Psoas muscle (tissue), 8 donors: Measurements from ENCODE around the gene PLS1. TPM values are rescaled to one million over a fixed set of nuclear protein-coding genes. Genes with fewer than 3 reads are reported as not detected.

Experiments
- ATAC-seq, 4 donors: fragments of 200-7000 bp; cut with Tn5 transposase; one replicate each; pipeline ENCODE4 v1.9.1; 2020; ENCODE audit warnings: moderate library complexity in 3 of 4, mild to moderate bottlenecking in 2 of 4
- DNase-seq, 2 donors: peaks; one replicate each; pipeline ENCODE4 v3.0.0-alpha.2; 2020
- H3K27ac ChIP-seq: fragments of 200-600 bp; one replicate; pipeline ENCODE4 v1.8.0; 2022
- H3K27me3 ChIP-seq, 3 donors: fragments of 200-600 bp in 1 of 3; one replicate each; pipeline versions ENCODE4 v1.6.1 to v1.8.0; 2013 to 2022; ENCODE audit warnings: low read length in 2 of 3, mild to moderate bottlenecking in 2 of 3, moderate library complexity in 1 of 3; ENCODE audit not compliant: insufficient read depth in 3 of 3
- H3K36me3 ChIP-seq, 2 donors: fragments of 200-600 bp in 1 of 2; one replicate each; pipeline versions ENCODE4 v1.6.1 to v1.8.0; 2013 to 2022; ENCODE audit warnings: low read depth in 1 of 2, mild to moderate bottlenecking in 1 of 2, moderate library complexity in 1 of 2; ENCODE audit not compliant: insufficient read depth in 1 of 2
- H3K4me1 ChIP-seq: fragments of 200-600 bp; one replicate; pipeline ENCODE4 v1.8.0; 2022
- H3K4me3 ChIP-seq: fragments of 200-600 bp; one replicate; pipeline ENCODE4 v1.8.0; 2022; ENCODE audit warnings: mild to moderate bottlenecking
- H3K9me3 ChIP-seq: fragments of 200-600 bp; one replicate; pipeline ENCODE4 v1.8.0; 2022
- WGBS, 3 donors: extraction: QIAGEN DNeasy Blood & Tissue Kit; methylation state at CpG; one replicate each; pipeline versions ENCODE4 v1.1.6 to v1.1.7; 2013; 5-methylcytosine and 5-hydroxymethylcytosine counted together
- intact Hi-C, 2 donors: fragments of 100-400 bp; cut with DNase I; formaldehyde crosslinking; loops; one replicate each; pipeline versions ENCODE4 v1.11.0 to v1.14.2; 2022
- polyA plus RNA-seq, 3 donors: library from polyadenylated mRNA; stranded (reverse); fragments of 200-250 nt; gene quantifications; one replicate each; pipeline ENCODE4 v1.2.3, GENCODE V29; 2013
- total RNA-seq, 4 donors: library from RNA; stranded (reverse); fragmentation: NEBNext Ultra II Directional in 2 of 4; extraction: Animal tissue kit (Norgen Biotek cat#: 25700) in 2 of 4; gene quantifications; one replicate each; pipeline versions ENCODE4 v1.2.1 to v1.2.4, GENCODE V29; 2021 to 2023
- TF ChIP-seq, protein P1 (sequence below): fragments of 200-600 bp; IDR thresholded peaks from one replicate; pipeline ENCODE4 v1.8.0; 2022; ENCODE audit warnings: antibody characterized with exemption
- donor health status: healthy with polysubstance abuse.
- donor health status: DM: no; HTN: no; CAD: no; lungs with moderate emphysema.
- donor health status: Bipolar disorder and iron deficiency.
- donor health status: healthy.
- donor health status: DM: yes; HTN: yes; CAD: no.
- donor health status: DM: no; HTN: no; CAD: no.
- donor health status: DM: no; HTN: no; CAD: no.
- donor health status: DM: yes; HTN: yes; CAD: no.

The PLS1 gene
- total and polyA plus RNA-seq, 7 donors, result 0.24 to 2.2 (median 0.58) TPM

GRCh38 chr3:142622405-142622804, 26.2 kb downstream of the PLS1 start:
- Histone ChIP-seq H3K4me1 (peaks cover 4% of the 10 kb centered on the region), H3K27ac (no peak overlapping the region), H3K9me3 (no peaks in the 10 kb centered on the region), H3K36me3 (no peaks in the 10 kb centered on the region), H3K27me3 (no peaks in the 10 kb centered on the region), H3K4me3 (no peak overlapping the region)
- DNase-seq (no peak), ATAC-seq (no peak)
- intact Hi-C loops, result no loop called here
- WGBS, 3 donors, result 85 to 92% (median 87%) methylated on average over 2 of the region's 2 CpGs
- TF ChIP-seq, protein P1, sequence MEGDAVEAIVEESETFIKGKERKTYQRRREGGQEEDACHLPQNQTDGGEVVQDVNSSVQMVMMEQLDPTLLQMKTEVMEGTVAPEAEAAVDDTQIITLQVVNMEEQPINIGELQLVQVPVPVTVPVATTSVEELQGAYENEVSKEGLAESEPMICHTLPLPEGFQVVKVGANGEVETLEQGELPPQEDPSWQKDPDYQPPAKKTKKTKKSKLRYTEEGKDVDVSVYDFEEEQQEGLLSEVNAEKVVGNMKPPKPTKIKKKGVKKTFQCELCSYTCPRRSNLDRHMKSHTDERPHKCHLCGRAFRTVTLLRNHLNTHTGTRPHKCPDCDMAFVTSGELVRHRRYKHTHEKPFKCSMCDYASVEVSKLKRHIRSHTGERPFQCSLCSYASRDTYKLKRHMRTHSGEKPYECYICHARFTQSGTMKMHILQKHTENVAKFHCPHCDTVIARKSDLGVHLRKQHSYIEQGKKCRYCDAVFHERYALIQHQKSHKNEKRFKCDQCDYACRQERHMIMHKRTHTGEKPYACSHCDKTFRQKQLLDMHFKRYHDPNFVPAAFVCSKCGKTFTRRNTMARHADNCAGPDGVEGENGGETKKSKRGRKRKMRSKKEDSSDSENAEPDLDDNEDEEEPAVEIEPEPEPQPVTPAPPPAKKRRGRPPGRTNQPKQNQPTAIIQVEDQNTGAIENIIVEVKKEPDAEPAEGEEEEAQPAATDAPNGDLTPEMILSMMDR, result no peak

- no peaks in the 10 kb centered on the region for H3K9me3 ChIP-seq
- TF ChIP-seq, protein P1, result no peak
- ATAC-seq, result no peak
Observed at GRCh38 chr3:142623194-142623593, 27.0 kb downstream of the PLS1 start.

DNA sequence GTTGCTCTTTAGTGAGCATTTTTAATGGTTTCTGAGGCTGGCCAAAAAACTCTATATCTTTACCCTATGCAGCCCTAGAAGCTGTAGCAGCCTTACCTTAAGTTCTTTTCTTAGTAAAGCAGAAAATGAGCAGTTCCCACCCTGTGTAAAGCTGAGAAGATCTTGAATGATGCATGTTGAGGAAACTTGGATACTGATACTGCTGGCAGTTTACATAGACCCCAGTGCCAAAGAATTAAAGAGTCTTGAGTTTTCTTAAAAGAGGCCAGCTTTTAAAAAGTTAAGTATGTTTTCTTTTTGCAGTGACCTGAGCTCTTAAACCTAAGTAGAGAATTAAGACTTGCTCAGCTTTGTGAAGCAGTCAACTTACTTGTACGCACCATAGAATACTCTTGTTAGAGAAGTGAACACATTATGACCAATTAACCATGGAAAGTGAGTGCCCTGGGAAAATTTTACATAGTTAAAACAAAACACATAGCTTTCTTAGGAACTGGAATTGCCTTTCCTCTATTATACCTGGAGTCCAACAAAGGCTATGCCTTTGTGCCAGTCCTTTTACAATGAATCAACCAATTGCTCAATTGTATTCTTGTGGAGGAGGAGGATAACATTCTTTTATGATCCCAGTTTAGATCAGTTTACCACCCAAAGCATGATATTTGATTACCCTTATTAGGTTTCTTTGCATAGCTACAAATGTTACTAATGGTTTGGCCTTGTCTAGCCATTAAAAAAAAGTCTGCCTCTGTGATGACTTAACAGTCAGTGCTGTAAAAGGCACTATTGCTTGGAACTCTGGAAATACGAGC, 28.4 kb downstream of the PLS1 start:
- Histone ChIP-seq H3K4me1 (peaks cover 4% of the 10 kb centered on the region), H3K27me3 (no peaks in the 10 kb centered on the region), H3K4me3 (no peak overlapping the region), H3K27ac (no peak overlapping the region), H3K9me3 (no peaks in the 10 kb centered on the region), H3K36me3 (no peaks in the 10 kb centered on the region)
- 66 to 74% (median 66%) methylated on average over 2 of the region's 2 CpGs for WGBS, 3 donors
- DNase-seq (no peak), ATAC-seq (peak in 1 of 4 donors; percentile 68)
- intact Hi-C loops, result no loop called here
- TF ChIP-seq, protein P1, result no peak

More at GRCh38 chr3:142623194-142623593, 27.0 kb downstream of the PLS1 start:
- no peak for DNase-seq
- Histone ChIP-seq H3K4me1 (peaks cover 4% of the 10 kb centered on the region), H3K4me3 (no peak overlapping the region), H3K27ac (no peak overlapping the region), H3K27me3 (no peaks in the 10 kb centered on the region), H3K36me3 (no peaks in the 10 kb centered on the region)
- intact Hi-C loops, result no loop called here

GRCh38 chr3:142625153-142625440, 28.9 kb downstream of the PLS1 start:
- Histone ChIP-seq H3K27ac (no peak overlapping the region), H3K27me3 (no peaks in the 10 kb centered on the region), H3K36me3 (no peaks in the 10 kb centered on the region), H3K4me1 (peaks cover 4% of the 10 kb centered on the region), H3K4me3 (no peak overlapping the region), H3K9me3 (no peaks in the 10 kb centered on the region)
- WGBS, 3 donors, result 64 to 76% (median 67%) methylated on average over 2 of the region's 2 CpGs
- intact Hi-C loops, result no loop called here
- no peak for DNase-seq
- TF ChIP-seq, protein P1, result no peak
- no peak for ATAC-seq

GRCh38 chr3:142626971-142627370, 30.8 kb downstream of the PLS1 start:
- H3K4me1 ChIP-seq, result peaks cover 4% of the 10 kb centered on the region
- H3K36me3 ChIP-seq, result no peaks in the 10 kb centered on the region
- DNase-seq (no peak), ATAC-seq (no peak)
- intact Hi-C loops, result no loop called here
- H3K9me3 ChIP-seq, result no peaks in the 10 kb centered on the region
- no peak overlapping the region for H3K27ac ChIP-seq
- TF ChIP-seq, protein P1, result no peak
- no peaks in the 10 kb centered on the region for H3K27me3 ChIP-seq
- no peak overlapping the region for H3K4me3 ChIP-seq
